HG03575 (cell line): ENCODE results near the gene CLEC16A.

Experiments
- ATAC-seq: cut with Tn5 transposase; IDR thresholded peaks from one replicate; pipeline ENCODE4 v1.9.1; 2021; ENCODE audit not compliant: unreplicated experiment, insufficient number of reproducible peaks, low FRiP score; ENCODE audit errors: extremely low read depth

The CLEC16A gene

GRCh38 chr16:11024333-11025053 is 80.1 kb downstream of the CLEC16A start:
- no peak for ATAC-seq

DNA sequence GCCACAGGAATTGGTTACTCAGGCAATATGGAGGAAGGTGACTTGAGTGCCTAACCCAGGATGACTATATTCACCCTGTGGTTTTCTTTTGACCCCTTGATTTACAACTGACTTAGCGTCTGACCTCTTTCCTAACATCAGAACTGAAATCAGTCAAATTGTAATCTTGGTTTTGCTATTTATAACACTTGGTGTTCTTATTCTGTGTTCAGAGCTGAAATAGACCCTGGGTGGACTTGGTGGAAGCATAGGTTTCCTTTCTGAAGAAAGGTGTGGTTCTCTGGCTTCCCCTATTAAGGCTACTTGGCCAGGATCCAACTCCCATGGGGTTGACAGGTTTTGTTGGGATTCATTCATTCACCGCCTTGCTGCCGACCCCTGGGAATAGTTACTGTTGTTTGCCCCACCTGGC is 80.8 kb downstream of the CLEC16A start:
- ATAC-seq = no peak

DNA sequence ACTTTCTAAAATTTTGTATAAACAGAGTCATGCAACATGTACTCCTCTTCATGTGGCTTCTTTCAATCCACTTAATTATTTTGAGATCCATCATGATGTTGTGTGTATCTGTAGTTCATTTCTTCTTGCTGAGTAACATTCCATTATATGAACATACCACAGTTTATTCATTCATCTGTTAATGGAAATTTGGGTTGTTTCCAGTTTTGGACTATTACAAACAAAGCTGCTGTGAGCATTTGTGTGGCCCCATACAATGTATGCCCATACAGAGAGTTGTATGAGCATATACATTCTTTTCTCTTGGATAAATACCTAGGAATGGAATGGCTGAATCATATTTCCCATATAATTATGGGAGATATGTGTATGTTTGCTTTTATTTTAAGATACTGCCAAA is 85.6 kb downstream of the CLEC16A start:
- no peak for ATAC-seq

DNA sequence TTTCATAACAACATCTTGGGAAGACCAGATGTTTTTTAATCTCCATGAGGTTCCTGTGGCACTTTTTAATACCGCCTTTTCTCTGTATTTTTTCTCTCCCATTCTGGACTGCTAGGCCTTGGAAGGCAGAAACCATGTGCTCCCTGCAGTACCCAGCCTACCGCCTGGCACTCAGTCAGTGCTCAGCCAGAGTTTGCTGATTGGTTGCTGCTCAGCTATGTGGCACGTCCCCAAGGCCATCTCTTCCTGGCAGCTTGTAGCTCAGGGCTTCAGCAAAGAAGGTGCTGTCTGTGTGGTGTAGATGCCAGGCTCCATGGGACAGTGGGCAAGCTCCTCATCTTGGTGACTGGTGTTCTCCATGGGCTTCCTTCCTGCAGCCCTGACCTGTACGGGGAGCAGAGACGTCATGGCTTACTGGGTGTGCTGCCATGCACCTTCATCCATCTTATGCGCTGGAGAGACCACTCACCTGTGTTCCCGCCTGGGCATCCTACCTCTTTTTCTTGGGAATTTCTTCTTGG is 86.7 kb downstream of the CLEC16A start:
- ATAC-seq = no peak

- ATAC-seq = no peak
Observed at GRCh38 chr16:11032000-11032921, 87.9 kb downstream of the CLEC16A start.

DNA sequence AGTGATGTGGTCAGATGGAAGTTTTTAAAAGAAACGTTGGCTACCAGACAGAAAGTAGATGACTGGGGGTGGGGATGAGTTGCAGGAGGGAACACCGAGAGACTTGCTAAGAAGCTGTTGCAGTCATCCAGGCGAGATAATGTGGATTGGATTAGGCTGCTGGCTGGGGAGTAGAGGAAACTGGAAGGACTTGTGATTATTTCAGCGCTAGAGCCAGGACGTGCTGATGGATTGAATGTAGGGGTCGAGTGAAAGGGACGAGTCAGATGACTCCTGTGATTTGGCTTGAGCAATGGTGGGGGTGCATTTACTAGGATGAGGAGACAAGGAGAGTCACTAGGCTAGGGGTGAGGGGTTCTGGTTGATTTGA is 88.5 kb downstream of the CLEC16A start:
- no peak for ATAC-seq

DNA sequence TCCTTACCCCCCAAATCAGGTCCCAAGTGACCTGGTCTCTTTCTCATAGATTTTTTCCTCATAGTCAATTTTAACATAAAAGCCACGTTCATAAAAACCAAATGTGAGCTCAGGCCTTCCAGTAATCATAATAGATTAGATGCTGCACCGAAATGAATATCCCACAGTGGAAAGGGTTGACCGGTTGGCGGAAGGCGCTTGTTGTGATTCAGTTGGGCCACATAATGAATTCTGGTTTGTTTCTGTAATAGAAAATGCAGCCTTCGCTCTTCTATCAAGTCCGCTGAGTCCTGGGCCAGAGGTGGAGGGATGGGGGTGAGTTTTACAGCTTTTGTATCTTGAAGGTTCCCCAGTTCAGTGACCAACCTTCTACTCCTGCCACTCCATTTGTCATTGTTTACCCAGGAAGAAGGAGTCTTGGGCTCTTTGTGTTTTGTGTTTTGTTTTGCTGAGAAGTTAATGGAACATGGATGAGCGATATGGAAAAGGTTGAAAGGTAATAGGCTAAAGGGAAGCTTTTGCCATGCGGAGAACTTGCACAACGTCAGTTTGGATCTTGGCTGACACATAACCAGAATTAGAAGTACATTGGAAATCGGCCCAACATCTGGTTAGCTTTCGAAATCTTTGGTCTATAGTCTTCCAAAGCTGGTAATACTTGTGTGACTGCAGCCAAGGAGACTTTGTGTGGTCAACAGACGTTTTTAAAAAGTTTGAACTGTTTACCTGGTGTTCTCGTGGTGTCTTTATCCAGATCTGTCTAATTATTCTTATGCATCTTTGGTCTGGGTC is 89.5 kb downstream of the CLEC16A start:
- no peak for ATAC-seq

DNA sequence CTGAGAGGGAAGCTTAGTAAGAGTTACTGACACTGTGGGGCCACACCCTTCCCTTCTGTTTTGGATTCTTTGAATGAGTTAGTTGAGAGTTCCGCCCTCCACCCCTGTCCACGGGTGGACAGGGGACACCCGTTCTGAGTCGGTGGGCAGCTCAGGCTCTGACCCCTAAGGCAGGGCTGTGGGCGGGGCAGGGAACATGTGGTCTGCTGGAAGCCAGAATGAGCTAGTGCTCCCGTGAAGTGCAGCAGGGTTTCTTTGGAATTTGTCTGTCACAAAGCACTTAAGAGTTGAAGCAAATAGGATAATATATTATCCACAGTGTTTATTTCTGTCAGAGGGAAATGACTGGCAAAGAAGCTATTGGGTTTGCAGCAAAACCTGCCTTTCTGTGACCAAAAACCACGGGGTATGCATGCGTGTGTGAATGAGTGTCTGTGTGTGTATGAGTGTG is 90.1 kb downstream of the CLEC16A start:
- no peak for ATAC-seq

GRCh38 chr16:11035096-11035495 is 90.7 kb downstream of the CLEC16A start:
- no peak for ATAC-seq

GRCh38 chr16:11036040-11036439 is 91.7 kb downstream of the CLEC16A start:
- ATAC-seq = no peak

GRCh38 chr16:11036868-11037410 is 92.6 kb downstream of the CLEC16A start:
- ATAC-seq = no peak

- ATAC-seq = no peak
Observed at GRCh38 chr16:11038305-11038704, 93.9 kb downstream of the CLEC16A start.

DNA sequence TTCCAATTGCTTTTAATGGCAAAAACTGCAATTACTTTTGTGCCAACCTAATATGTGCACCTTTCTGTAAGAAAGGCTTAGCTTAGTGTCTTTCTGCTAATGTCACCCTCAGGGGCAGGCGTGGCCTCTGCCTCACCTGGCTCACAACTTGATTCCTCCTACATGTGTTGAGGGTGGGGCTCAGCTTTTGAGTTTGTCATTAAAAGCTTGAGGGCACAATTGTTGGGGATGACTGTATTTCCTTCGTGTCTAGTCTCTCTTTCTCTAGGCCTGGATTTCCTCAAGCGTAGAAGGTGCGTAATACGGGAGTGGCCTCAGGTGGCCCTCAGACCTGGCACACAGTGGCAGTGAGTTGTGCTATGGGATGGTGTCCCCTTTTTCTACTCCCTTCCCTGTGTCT is 94.4 kb downstream of the CLEC16A start:
- no peak for ATAC-seq

DNA sequence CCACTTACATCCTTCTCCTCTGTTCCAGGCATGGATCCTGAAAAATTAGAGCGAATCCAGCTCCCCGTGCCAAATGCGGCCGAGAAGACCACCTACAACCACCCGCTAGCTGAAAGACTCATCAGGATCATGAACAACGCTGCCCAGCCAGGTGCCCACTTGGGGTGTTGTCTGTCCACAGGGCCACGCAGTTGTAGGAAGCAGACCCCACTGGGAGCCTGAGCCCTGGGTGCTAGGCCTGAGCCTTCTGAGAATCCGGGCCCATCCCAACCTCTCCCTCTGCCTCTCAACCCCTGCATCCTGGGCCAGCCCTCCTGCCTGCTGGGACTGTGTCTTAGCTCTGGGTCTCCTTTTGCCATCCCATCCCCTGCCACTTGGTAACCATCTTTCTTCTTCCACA is 95.4 kb downstream of the CLEC16A start:
- no peak for ATAC-seq

DNA sequence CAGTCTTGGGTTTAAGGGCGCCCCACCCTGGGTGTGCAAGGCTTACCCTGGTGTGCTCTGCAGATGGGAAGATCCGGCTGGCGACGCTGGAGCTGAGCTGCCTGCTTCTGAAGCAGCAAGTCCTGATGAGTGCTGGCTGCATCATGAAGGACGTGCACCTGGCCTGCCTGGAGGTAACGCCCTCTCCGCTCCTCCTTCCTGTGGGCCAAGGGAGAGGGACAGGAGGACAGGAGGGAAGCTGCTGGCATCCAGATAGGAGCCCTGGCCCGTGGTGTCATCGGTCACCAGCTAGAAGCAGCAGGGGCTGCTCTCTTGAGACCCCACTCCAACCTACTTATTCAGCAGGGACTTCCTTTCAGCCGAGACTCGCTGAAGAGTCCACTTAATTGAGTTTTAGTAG is 97.8 kb downstream of the CLEC16A start:
- ATAC-seq = no peak

DNA sequence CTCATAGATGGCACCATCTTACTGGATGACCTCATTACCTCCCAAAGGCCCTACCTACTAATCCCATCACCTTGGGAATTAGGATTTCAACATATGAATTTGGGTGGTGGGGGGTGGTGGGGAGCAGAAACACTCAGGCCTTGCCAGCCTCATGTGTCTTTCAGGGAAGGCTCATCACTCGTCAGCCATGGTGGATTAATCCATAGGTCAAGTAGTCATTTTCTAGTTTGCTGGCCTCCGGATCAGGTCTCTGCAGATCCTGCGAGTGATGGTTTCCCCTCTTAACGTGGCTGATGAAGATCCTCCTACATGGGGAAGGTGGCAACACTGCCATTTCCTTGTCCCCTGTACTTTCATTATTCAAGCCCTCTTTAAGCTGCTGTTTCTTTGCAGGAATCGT is 101.1 kb downstream of the CLEC16A start:
- no peak for ATAC-seq

GRCh38 chr16:11045846-11046245 is 101.5 kb downstream of the CLEC16A start:
- ATAC-seq = no peak

- ATAC-seq = no peak
Observed at GRCh38 chr16:11046382-11046931, 102.1 kb downstream of the CLEC16A start.

DNA sequence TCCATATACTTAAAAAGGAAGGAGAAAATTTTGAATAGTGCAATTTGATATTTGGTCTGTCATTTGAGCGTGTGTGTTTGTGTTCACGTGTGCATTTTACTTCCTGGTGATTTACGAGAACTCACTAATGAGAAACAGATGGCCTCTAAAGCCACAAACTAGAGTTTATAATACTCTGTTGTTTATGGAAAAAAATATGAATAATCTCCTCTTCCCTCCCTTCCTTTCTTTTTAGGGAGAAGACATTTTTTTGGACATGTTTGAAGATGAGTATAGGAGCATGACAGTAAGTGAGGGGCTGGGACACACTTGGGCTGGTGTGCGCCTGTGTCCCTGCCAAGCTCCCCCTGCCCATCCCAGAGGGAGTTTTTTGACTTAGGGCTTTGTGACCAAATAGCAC is 102.7 kb downstream of the CLEC16A start:
- no peak for ATAC-seq
